Measurements from ENCODE around the gene CEP164. TPM values are rescaled to one million over a fixed set of nuclear protein-coding genes. Genes with fewer than 3 reads are reported as not detected.

Gene CEP164
- total RNA-seq, 1 experiment from 2014 or later: 21.0 TPM

GRCh38 chr11:117444711-117445658, 117.3 kb downstream of the CEP164 start (continued):
- TF ChIP-seq ZSCAN18 (CRISPR knock-in tag; IDR thresholded peaks at IDR 0.05): no peak
- TF ChIP-seq CDX4 (CRISPR knock-in tag; IDR thresholded peaks at IDR 0.05; ENCODE audit: borderline replicate concordance): no peak
- TF ChIP-seq ZNF121 (CRISPR knock-in tag; IDR thresholded peaks at IDR 0.05): no peak
- TF ChIP-seq ZNF425 (CRISPR knock-in tag; conservative IDR thresholded peaks at IDR 0.05): no peak
- TF ChIP-seq USF1 (CRISPR knock-in tag; IDR thresholded peaks at IDR 0.05): no peak

- Mint-ChIP-seq H3K9me3 (peaks cover 4% of the 10 kb centered on the region), H3K36me3 (peaks cover 3% of the 10 kb centered on the region; the same call in 1 of the 2 replicates), H3K27me3 (ENCODE audit: low read depth) (no peaks in the 10 kb centered on the region; the same call in none of the 2 replicates), H3K4me1 (no peaks in the 10 kb centered on the region; the same call in 1 of the 2 replicates), H3K27ac (no peak overlapping the region), H3K4me3 (no peak overlapping the region)
- ChIA-PET CTCF (interaction anchor here (1.0 to 2.3 kb wide), 3 partner anchors 20 to 368 kb away, joined by 3 to 14 read pairs (median 3); no protein-coding TSS in a partner anchor), POLR2A (no interaction called here)
- DNase-seq (ENCODE audit: low spot score): no peak
- TF ChIP-seq ZNF532 (CRISPR knock-in tag; IDR thresholded peaks at IDR 0.05; ENCODE audit: borderline replicate concordance): no peak
- TF ChIP-seq AR (CRISPR knock-in tag; IDR thresholded peaks at IDR 0.05): no peak
- no peak for ATAC-seq
Measured at GRCh38 chr11:117449111-117449693, 121.5 kb downstream of the CEP164 start.
